GM23338 (cell line): ENCODE results near the gene TOM1L1. TPM values are rescaled to one million over a fixed set of nuclear protein-coding genes. Genes with fewer than 3 reads are reported as not detected.

Source experiments
- ATAC-seq: fragments of 200-7000 bp; cut with Tn5 transposase; 3 replicates; pipeline ENCODE4 v1.9.1; 2020
- DNase-seq: peaks from one replicate; pipeline ENCODE4 v3.0.0-alpha.2; 2015; ENCODE audit warnings: low spot score
- H2AFZ ChIP-seq: fragments of 200-600 bp; sonication (generic); 2 replicates; pipeline ENCODE4 v1.8.0; 2016; ENCODE audit warnings: antibody characterized with exemption, mild to moderate bottlenecking, moderate library complexity
- H3F3A ChIP-seq: fragments of 200-600 bp; sonication (generic); replicated peaks from 2 replicates; pipeline ENCODE4 v1.8.0; 2017; ENCODE audit warnings: antibody characterized with exemption, mixed run types, low read depth
- H3K27ac ChIP-seq: fragments of 200-600 bp; sonication (generic); 2 replicates; pipeline ENCODE4 v1.6.1; 2016; ENCODE audit warnings: low read depth
- H3K27me3 ChIP-seq: fragments of 200-600 bp; sonication (generic); 2 replicates; pipeline ENCODE4 v1.8.0; 2016; ENCODE audit warnings: mild to moderate bottlenecking, mixed run types, moderate library complexity; ENCODE audit not compliant: insufficient read depth
- H3K36me3 ChIP-seq: fragments of 200-600 bp; sonication (generic); 2 replicates; pipeline ENCODE4 v1.8.0; 2016; ENCODE audit warnings: mild to moderate bottlenecking; ENCODE audit not compliant: insufficient read depth
- H3K4me1 ChIP-seq: fragments of 200-600 bp; sonication (generic); 2 replicates; pipeline ENCODE4 v1.8.0; 2016; ENCODE audit warnings: mild to moderate bottlenecking, moderate library complexity; ENCODE audit not compliant: insufficient read depth
- H3K4me2 ChIP-seq: fragments of 200-600 bp; sonication (generic); 2 replicates; pipeline ENCODE4 v1.7.1; 2017; ENCODE audit warnings: mixed run types
- H3K4me3 ChIP-seq: fragments of 200-600 bp; sonication (generic); 2 replicates; pipeline ENCODE4 v1.6.1; 2016; ENCODE audit warnings: mixed run types
- H3K79me2 ChIP-seq: fragments of 200-600 bp; sonication (generic); replicated peaks from 2 replicates; pipeline ENCODE4 v1.8.0; 2017; ENCODE audit warnings: mild to moderate bottlenecking; ENCODE audit not compliant: insufficient read depth
- H3K9me2 ChIP-seq: fragments of 200-600 bp; sonication (generic); 2 replicates; pipeline ENCODE4 v1.8.0; 2017; ENCODE audit not compliant: insufficient read depth
- H4K20me1 ChIP-seq: fragments of 200-600 bp; sonication (generic); replicated peaks from 2 replicates; pipeline ENCODE4 v1.8.0; 2017; ENCODE audit warnings: mild to moderate bottlenecking; ENCODE audit not compliant: insufficient read depth
- H3K27ac Mint-ChIP-seq: 2 replicates; pipeline ENCODE4 v1.8.0; 2020; ENCODE audit warnings: inconsistent platforms, mild to moderate bottlenecking, moderate library complexity, mixed read lengths
- H3K27me3 Mint-ChIP-seq: 3 replicates; pipeline ENCODE4 v1.8.0; 2022; ENCODE audit warnings: low read depth, mild to moderate bottlenecking, moderate library complexity, mixed read lengths, inconsistent platforms; ENCODE audit not compliant: insufficient read depth, poor library complexity
- H3K36me3 Mint-ChIP-seq: 3 replicates; pipeline ENCODE4 v1.8.0; 2021; ENCODE audit warnings: low read depth, mild to moderate bottlenecking, inconsistent platforms, moderate library complexity, mixed read lengths
- H3K4me1 Mint-ChIP-seq: 3 replicates; pipeline ENCODE4 v1.8.0; 2020; ENCODE audit warnings: mild to moderate bottlenecking, inconsistent platforms, mixed read lengths
- H3K4me3 Mint-ChIP-seq: 3 replicates; pipeline ENCODE4 v1.8.0; 2021; ENCODE audit warnings: moderate library complexity, mild to moderate bottlenecking, inconsistent platforms, mixed read lengths
- H3K9me3 Mint-ChIP-seq: 3 replicates; pipeline ENCODE4 v1.8.0; 2020; ENCODE audit warnings: moderate library complexity, mild to moderate bottlenecking, inconsistent platforms, mixed read lengths
- CREB1 ChIP-seq: fragments of 250-450 bp; sonication (Bioruptor Pico); IDR thresholded peaks from 2 replicates; pipeline ENCODE4 v1.5.0; 2020; ENCODE audit warnings: low read depth, mild to moderate bottlenecking, moderate library complexity
- CTCF ChIP-seq, 2 experiments: fragments of 200-600 bp in 1 of 2; sonication (generic) in 1 of 2; conservative IDR thresholded peaks; 2 replicates each; pipeline versions ENCODE4 v1.5.1 to v1.6.1; 2016 to 2017; ENCODE audit warnings: antibody characterized with exemption in 2 of 2, low read depth in 2 of 2, mild to moderate bottlenecking in 2 of 2, moderate library complexity in 1 of 2
- ETS1 ChIP-seq: IDR thresholded peaks from 2 replicates; pipeline ENCODE4 v1.6.1; 2016; ENCODE audit warnings: antibody characterized with exemption
- EZH2 ChIP-seq: fragments of 200-600 bp; sonication (generic); IDR thresholded peaks from one replicate; pipeline ENCODE4 v1.8.0; 2017; ENCODE audit warnings: antibody characterized with exemption, mild to moderate bottlenecking, low read depth; ENCODE audit not compliant: unreplicated experiment
- EZH2phosphoT487 ChIP-seq: fragments of 200-600 bp; sonication (generic); IDR thresholded peaks from one replicate; pipeline ENCODE4 v1.8.1; 2018; ENCODE audit warnings: antibody characterized with exemption; ENCODE audit not compliant: unreplicated experiment
- JUNB ChIP-seq: IDR thresholded peaks from one replicate; pipeline ENCODE4 v1.6.1; 2016; ENCODE audit warnings: antibody characterized with exemption; ENCODE audit not compliant: unreplicated experiment
- NANOG ChIP-seq: IDR thresholded peaks from 2 replicates; pipeline ENCODE4 v1.6.1; 2016; ENCODE audit warnings: antibody characterized with exemption, borderline replicate concordance
- POLR2AphosphoS5 ChIP-seq: IDR thresholded peaks from 2 replicates; pipeline ENCODE4 v1.6.1; 2016; ENCODE audit warnings: antibody characterized with exemption, low read depth
- STAT1 ChIP-seq: IDR thresholded peaks from one replicate; pipeline ENCODE4 v1.6.1; 2016; ENCODE audit warnings: antibody characterized with exemption; ENCODE audit not compliant: unreplicated experiment
- ZNF114 ChIP-seq: fragments of 250-450 bp; sonication (Bioruptor Pico); IDR thresholded peaks from 2 replicates; pipeline ENCODE4 v1.5.0; 2020; ENCODE audit warnings: mild to moderate bottlenecking, moderate library complexity
- ZNF331 ChIP-seq: fragments of 250-450 bp; sonication (Bioruptor Pico); IDR thresholded peaks from 2 replicates; pipeline ENCODE4 v1.5.0; 2020; ENCODE audit warnings: low read depth, mild to moderate bottlenecking, moderate library complexity
- ZNF462 ChIP-seq: fragments of 250-450 bp; sonication (Bioruptor Pico); IDR thresholded peaks from 2 replicates; pipeline ENCODE4 v1.5.0; 2020; ENCODE audit warnings: mild to moderate bottlenecking, moderate library complexity
- polyA plus RNA-seq: library from polyadenylated mRNA; unstranded; fragments of >200 nt; fragmentation: Nextera tagmentation; extraction: Ambion mirVana; gene quantifications from 2 replicates; pipeline ENCODE4 v1.2.1, GENCODE V29; 2016
- total RNA-seq: library from RNA; depleted of rRNA; stranded (reverse); fragments of >200 nt; shearing (Covaris generic); gene quantifications from 2 replicates; pipeline ENCODE4 v1.2.3, GENCODE V29; 2014

TOM1L1 gene
- total and polyA plus RNA-seq, 2 experiments from 2014 or later = 46.8 to 58.0 TPM

- TF ChIP-seq EZH2phosphoT487 (no peak), ZNF114 (CRISPR knock-in tag) (no peak), ETS1 (no peak), CTCF (conservative IDR thresholded peaks at IDR 0.05; ENCODE audit: low read depth in 2 of 2) (no peak), EZH2 (no peak), JUNB (no peak)
Measured at GRCh38 chr17:54945231-54945630, 44.6 kb downstream of the TOM1L1 start (continued).

GRCh38 chr17:54945671-54946070, 45.0 kb downstream of the TOM1L1 start:
- Histone ChIP-seq H2AFZ (no peak overlapping the region), H3K36me3 (peaks cover 23% of the 10 kb centered on the region), H3K4me2 (no peak overlapping the region), H3K4me3 (no peak overlapping the region), H3K4me1 (no peaks in the 10 kb centered on the region), H4K20me1 (no peaks in the 10 kb centered on the region), H3F3A (no peaks in the 10 kb centered on the region), H3K27ac (no peak overlapping the region), H3K79me2 (no peaks in the 10 kb centered on the region), H3K27me3 (no peaks in the 10 kb centered on the region), H3K9me2 (no peaks in the 10 kb centered on the region)
- no peak for ATAC-seq
- Mint-ChIP-seq H3K4me3 (no peak overlapping the region), H3K27me3 (no peaks in the 10 kb centered on the region), H3K9me3 (no peaks in the 10 kb centered on the region), H3K4me1 (no peaks in the 10 kb centered on the region), H3K36me3 (peaks cover 52% of the 10 kb centered on the region), H3K27ac (no peak overlapping the region)
- DNase-seq = no peak
- TF ChIP-seq ZNF114 (CRISPR knock-in tag) (no peak), EZH2phosphoT487 (no peak), CTCF (conservative IDR thresholded peaks at IDR 0.05; ENCODE audit: low read depth in 2 of 2) (no peak), JUNB (no peak), ZNF462 (CRISPR knock-in tag) (no peak), STAT1 (no peak), NANOG (no peak), ZNF331 (CRISPR knock-in tag) (no peak), POLR2AphosphoS5 (no peak), EZH2 (no peak), CREB1 (CRISPR knock-in tag) (no peak), ETS1 (no peak)
